GM12878 (cell line): ENCODE measurements around the gene CEP128. TPM values are rescaled to one million over a fixed set of nuclear protein-coding genes. Genes with fewer than 3 reads are reported as not detected.

ENCODE experiments used
- ATAC-seq: fragments of 200-7000 bp; cut with Tn5 transposase; 3 replicates; pipeline ENCODE4 v1.9.1; 2020; ENCODE audit warnings: mild to moderate bottlenecking, moderate library complexity
- BruUV-seq: library from RNA; stranded (reverse); fragments of 400-500 nt; replicated peaks from 2 replicates; lab custom pipeline; 2021; lab: Mats Ljungman, UMichigan
- CTCF ChIA-PET: fragments of 300-600 bp; sonication (Branson Sonifier 250); formaldehyde crosslinking; extraction: SDS; loops from one replicate; lab custom pipeline; 2021; ENCODE audit warnings: inconsistent platforms; lab: Yijun Ruan, JAX
- POLR2A ChIA-PET: fragments of 350-600 bp; formaldehyde crosslinking; extraction: SDS; loops from one replicate; lab custom pipeline; 2021; ENCODE audit warnings: inconsistent platforms; lab: Charles Lee
- RAD21 ChIA-PET: fragments of 300-600 bp; sonication (Branson Sonifier 250); formaldehyde crosslinking; loops from one replicate; lab custom pipeline; 2023; ENCODE audit warnings: antibody characterized with exemption; ENCODE audit not compliant: unreplicated experiment; lab: Charles Lee
- SMC1A ChIA-PET: fragments of 300-600 bp; sonication (Branson Sonifier 250); formaldehyde crosslinking; loops from one replicate; lab custom pipeline; 2023; ENCODE audit not compliant: unreplicated experiment, uncharacterized antibody; lab: Charles Lee
- DNase-seq: peaks from one replicate; pipeline ENCODE4 v3.0.0-alpha.2; 2011; ENCODE audit warnings: low read depth, low spot score
- FAIRE-seq: peaks from 3 replicates; lab custom pipeline; 2011; peaks lifted over from hg19 to GRCh38; lab: Jason Lieb, UNC
- H2AFZ ChIP-seq: 2 replicates; pipeline ENCODE4 v1.6.0; 2011; ENCODE audit warnings: low read depth, low read length, control low read depth; ENCODE audit not compliant: control insufficient read depth
- H3K27ac ChIP-seq: 2 replicates; pipeline ENCODE4 v1.5.1; 2011; ENCODE audit warnings: control low read depth; ENCODE audit not compliant: control insufficient read depth, insufficient read depth
- H3K27me3 ChIP-seq, 2 experiments: replicated peaks in 1 of 2; 2 replicates each; pipeline versions ENCODE4 v1.6.0 to v1.6.1; 2011; ENCODE audit warnings: low read length in 1 of 2; ENCODE audit not compliant: control insufficient read depth in 2 of 2, insufficient read depth in 2 of 2
- H3K36me3 ChIP-seq, 2 experiments: 2 replicates each; pipeline ENCODE4 v1.5.1; 2011; ENCODE audit warnings: low read length in 1 of 2; ENCODE audit not compliant: control insufficient read depth in 2 of 2, insufficient read depth in 2 of 2
- H3K4me1 ChIP-seq: 2 replicates; pipeline ENCODE4 v1.6.1; 2011; ENCODE audit warnings: mild to moderate bottlenecking, low read length, moderate library complexity, mixed read lengths; ENCODE audit not compliant: control insufficient read depth, insufficient read depth
- H3K4me2 ChIP-seq: 2 replicates; pipeline ENCODE4 v1.6.0; 2011; ENCODE audit warnings: control low read depth; ENCODE audit not compliant: control insufficient read depth, insufficient read depth
- H3K4me3 ChIP-seq: fragments of 200-600 bp; sonication (generic); 2 replicates; pipeline ENCODE4 v1.5.1; 2016
- H3K79me2 ChIP-seq: 2 replicates; pipeline ENCODE4 v1.6.0; 2011; ENCODE audit warnings: low read length; ENCODE audit not compliant: control insufficient read depth, insufficient read depth
- H3K9ac ChIP-seq: 2 replicates; pipeline ENCODE4 v1.8.0; 2011; ENCODE audit warnings: low read length, control low read depth, mixed read lengths; ENCODE audit not compliant: control insufficient read depth, insufficient read depth
- H3K9me3 ChIP-seq: replicated peaks from 3 replicates; pipeline ENCODE4 v1.5.1; 2011; ENCODE audit warnings: mild to moderate bottlenecking, low read length; ENCODE audit not compliant: control insufficient read depth, insufficient read depth
- H4K20me1 ChIP-seq: 2 replicates; pipeline ENCODE4 v1.6.0; 2011; ENCODE audit not compliant: control insufficient read depth, insufficient read depth
- BACH1 ChIP-seq: fragments of 450-650 bp; IDR thresholded peaks from 2 replicates; pipeline ENCODE4 v1.6.1; 2017; ENCODE audit warnings: mild to moderate bottlenecking, borderline replicate concordance
- BMI1 ChIP-seq: fragments of 450-650 bp; IDR thresholded peaks from 2 replicates; pipeline ENCODE4 v1.6.1; 2016; ENCODE audit warnings: mild to moderate bottlenecking, moderate library complexity, borderline replicate concordance
- CREB1 ChIP-seq: IDR thresholded peaks from 2 replicates; pipeline ENCODE4 v1.6.1; 2012; ENCODE audit warnings: low read depth, mild to moderate bottlenecking, inconsistent platforms
- GABPA ChIP-seq: IDR thresholded peaks from 2 replicates; pipeline ENCODE4 v1.6.1; 2014; ENCODE audit warnings: antibody characterized with exemption, low read depth, mild to moderate bottlenecking, inconsistent platforms
- HDAC2 ChIP-seq: fragments of 200-600 bp; sonication (generic); IDR thresholded peaks from 2 replicates; pipeline ENCODE4 v1.6.1; 2017
- HSF1 ChIP-seq: fragments of 150-350 bp; IDR thresholded peaks from 2 replicates; pipeline ENCODE4 v1.6.1; 2014; ENCODE audit warnings: mild to moderate bottlenecking, low read depth, low read length
- IKZF1 ChIP-seq: fragments of 450-650 bp; conservative IDR thresholded peaks from 2 replicates; pipeline ENCODE4 v1.6.1; 2017; ENCODE audit warnings: antibody characterized with exemption, mild to moderate bottlenecking
- IRF3 ChIP-seq: fragments of 450-650 bp; IDR thresholded peaks from 2 replicates; pipeline ENCODE4 v1.6.1; 2014; ENCODE audit warnings: mild to moderate bottlenecking
- NFIC ChIP-seq: IDR thresholded peaks from 2 replicates; pipeline ENCODE4 v1.6.1; 2012; ENCODE audit warnings: low read depth, mild to moderate bottlenecking, inconsistent platforms, low read length, moderate library complexity
- NR2C2 ChIP-seq: IDR thresholded peaks from 2 replicates; pipeline ENCODE4 v1.6.1; 2011; ENCODE audit warnings: borderline replicate concordance, low read depth; ENCODE audit not compliant: control insufficient read depth, insufficient read length
- NR2F1 ChIP-seq: fragments of 450-650 bp; conservative IDR thresholded peaks from 2 replicates; pipeline ENCODE4 v1.6.1; 2017; ENCODE audit warnings: mild to moderate bottlenecking
- PML ChIP-seq: IDR thresholded peaks from 2 replicates; pipeline ENCODE4 v1.6.1; 2012; ENCODE audit warnings: low read length, inconsistent platforms
- SIX5 ChIP-seq: IDR thresholded peaks from 2 replicates; pipeline ENCODE4 v1.6.1; 2011; ENCODE audit warnings: mild to moderate bottlenecking, low read depth, low read length, moderate library complexity; ENCODE audit not compliant: severe bottlenecking
- TAF1 ChIP-seq: IDR thresholded peaks from 2 replicates; pipeline ENCODE4 v1.6.1; 2011; ENCODE audit warnings: mild to moderate bottlenecking, low read depth, low read length, borderline replicate concordance
- YY1 ChIP-seq: IDR thresholded peaks from 2 replicates; pipeline ENCODE4 v1.6.1; 2011; ENCODE audit warnings: low read depth, mild to moderate bottlenecking, low read length
- ZBTB4 ChIP-seq: fragments of 450-650 bp; formaldehyde crosslinking; IDR thresholded peaks from 2 replicates; pipeline ENCODE4 v1.4.0; 2022; ENCODE audit warnings: mild to moderate bottlenecking, moderate library complexity
- ZZZ3 ChIP-seq: IDR thresholded peaks from 2 replicates; pipeline ENCODE4 v1.6.1; 2011; ENCODE audit warnings: low read depth; ENCODE audit not compliant: control insufficient read depth, insufficient read length
- WGBS: methylation state at CpG from one replicate; pipeline ENCODE4 v1.1.6; 2016; ENCODE audit warnings: low lambda C conversion rate; ENCODE audit not compliant: insufficient replicate concordance, insufficient coverage; ENCODE audit errors: missing lambda C conversion rate; 5-methylcytosine and 5-hydroxymethylcytosine counted together
- in situ Hi-C: fragments of 300-500 bp; cut with MboI; formaldehyde crosslinking; loops from 9 replicates; pipeline ENCODE4 v1.14.3; 2018; ENCODE audit warnings: mixed read lengths
- intact Hi-C: fragments of 100-400 bp; cut with micrococcal nuclease; formaldehyde crosslinking; loops from one replicate; pipeline ENCODE4 v1.14.2; 2022; ENCODE audit not compliant: unreplicated experiment
- polyA plus RNA-seq, 11 experiments: library from polyadenylated mRNA; depleted of rRNA in 4 of 11; unstranded in 6 of 11; stranded (reverse) in 5 of 11; fragments of >200 nt; fragmentation: Nextera tagmentation in 4 of 11; fragmentation: Illumina TruSeq in 1 of 11; extraction: Ambion mirVana in 4 of 11; extraction: Trizol in 1 of 11; gene quantifications; 1 replicate in 1 of 11; 2 replicates in 10 of 11; pipeline versions ENCODE4 v1.2.1 to v1.2.3, GENCODE V29; 2011 to 2016; ENCODE audit warnings: inconsistent platforms in 2 of 11, missing spikeins in 2 of 11, low read depth in 1 of 11
- total RNA-seq, 4 experiments: library from RNA; depleted of rRNA in 3 of 4; stranded (reverse); fragments of >200 nt in 3 of 4; fragmentation: Illumina TruSeq in 1 of 4; extraction: Trizol in 1 of 4; gene quantifications; 2 replicates each; pipeline versions ENCODE4 v1.2.1 to v1.2.3, GENCODE V29; 2013 to 2021
- TF ChIP-seq, protein P1 (sequence below): IDR thresholded peaks from 2 replicates; pipeline ENCODE4 v1.6.1; 2012; ENCODE audit warnings: low read depth, low read length, improper control_type of control experiment

The CEP128 gene
- total and polyA plus RNA-seq, 10 of the 15 experiments (the other 5 are each of a cell fraction or from before 2014, with no cell fraction given): 1.1 to 6.7 (median 3.4) TPM

GRCh38 chr14:80959496-80959895 is 18.0 kb upstream of the CEP128 start:
- ChIA-PET RAD21 (interaction anchor here (0.8 to 6.9 kb wide), 4 partner anchors 28 to 216 kb away, joined by 3 to 64 read pairs (median 5); no protein-coding TSS in a partner anchor), CTCF (interaction anchor here (1.0 to 11.6 kb wide), 6 partner anchors 14 to 211 kb away, joined by 3 to 178 read pairs (median 4); no protein-coding TSS in a partner anchor), SMC1A (interaction anchor here (0.7 to 2.9 kb wide), 6 partner anchors 9 to 251 kb away, joined by 3 to 24 read pairs (median 6); no protein-coding TSS in a partner anchor), POLR2A (no interaction called here)
- H2AFZ ChIP-seq: no peak overlapping the region
- H3K9me3 ChIP-seq: no peaks in the 10 kb centered on the region; the same call in 2 of the 3 replicates
- no peak overlapping the region for H3K4me3 ChIP-seq
- H3K36me3 ChIP-seq: no peaks in the 10 kb centered on the region
- H3K79me2 ChIP-seq: no peaks in the 10 kb centered on the region
- FAIRE-seq: peak; percentile 98
- WGBS: 0% methylated on average over 4 of the region's 4 CpGs
- no TSS peak for BruUV-seq
- no peak overlapping the region for H3K9ac ChIP-seq
- H3K27ac ChIP-seq: peak overlapping the region; percentile 24; the same call in 1 of the 2 replicates
- H3K4me2 ChIP-seq: peak overlapping the region; percentile 60
- in situ Hi-C loops: loop anchor here (5.0 kb wide), 2 partner anchors 203 to 508 kb away; no protein-coding TSS in a partner anchor
- H4K20me1 ChIP-seq: no peaks in the 10 kb centered on the region
- peaks cover 18% of the 10 kb centered on the region for H3K4me1 ChIP-seq
- ATAC-seq: peak; percentile 95
- intact Hi-C loops: loop anchor here (1.0 to 2.0 kb wide), 3 partner anchors 28 to 259 kb away; no protein-coding TSS in a partner anchor
- H3K27me3 ChIP-seq: peaks cover 0 to 5% of the 10 kb centered on the region in 2 experiments; a peak in 2 of 4 replicates
- DNase-seq: peak; percentile 91
- no peak for TF ChIP-seq HSF1
- peak; percentile 73 for TF ChIP-seq GABPA
- TF ChIP-seq BACH1: peak; percentile 85
- no peak for TF ChIP-seq YY1
- peak; percentile 85 for TF ChIP-seq BMI1
- no peak for TF ChIP-seq IRF3
- peak; percentile 70 for TF ChIP-seq PML
- TF ChIP-seq NR2C2: no peak
- TF ChIP-seq ZBTB4 (CRISPR knock-in tag): no peak
- TF ChIP-seq ZZZ3: no peak
- TF ChIP-seq HDAC2: no peak
- peak; percentile 86 for TF ChIP-seq IKZF1
- TF ChIP-seq CREB1: 0 out of 2 replicates have a peak, but pooled peaks have one; percentile 28
- TF ChIP-seq NR2F1: peak; percentile 76
- no peak for TF ChIP-seq SIX5
- TF ChIP-seq NFIC: peak; percentile 93
- no peak for TF ChIP-seq TAF1
- TF ChIP-seq, protein P1, sequence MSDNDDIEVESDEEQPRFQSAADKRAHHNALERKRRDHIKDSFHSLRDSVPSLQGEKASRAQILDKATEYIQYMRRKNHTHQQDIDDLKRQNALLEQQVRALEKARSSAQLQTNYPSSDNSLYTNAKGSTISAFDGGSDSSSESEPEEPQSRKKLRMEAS: no peak
